Neural cell (in vitro differentiated cells): Measurements from ENCODE around the gene ADGRE2.

Source experiments
- EP300 ChIP-seq: fragments of 450-650 bp; conservative IDR thresholded peaks from 2 replicates; pipeline ENCODE4 v1.6.1; 2014; ENCODE audit warnings: antibody characterized with exemption, mild to moderate bottlenecking, moderate library complexity; ENCODE audit not compliant: poor library complexity, severe bottlenecking
- EZH2 ChIP-seq: fragments of 200-600, 300-800 bp; shearing (Covaris generic), sonication (generic); IDR thresholded peaks from 2 replicates; pipeline ENCODE4 v1.6.1; 2014; ENCODE audit warnings: antibody characterized with exemption, low read length, borderline replicate concordance, mild to moderate bottlenecking; ENCODE audit not compliant: insufficient read depth, poor library complexity, severe bottlenecking
- SMC3 ChIP-seq: fragments of 450-650 bp; conservative IDR thresholded peaks from 2 replicates; pipeline ENCODE4 v1.6.1; 2014; ENCODE audit warnings: antibody characterized with exemption, mild to moderate bottlenecking, moderate library complexity; ENCODE audit not compliant: poor library complexity
- TF ChIP-seq, protein P1 (sequence below): fragments of 450-650 bp; IDR thresholded peaks from 2 replicates; pipeline ENCODE4 v1.5.1; 2014; ENCODE audit warnings: antibody characterized with exemption, mild to moderate bottlenecking, moderate library complexity; ENCODE audit not compliant: poor library complexity, severe bottlenecking

- TF ChIP-seq, protein P1, sequence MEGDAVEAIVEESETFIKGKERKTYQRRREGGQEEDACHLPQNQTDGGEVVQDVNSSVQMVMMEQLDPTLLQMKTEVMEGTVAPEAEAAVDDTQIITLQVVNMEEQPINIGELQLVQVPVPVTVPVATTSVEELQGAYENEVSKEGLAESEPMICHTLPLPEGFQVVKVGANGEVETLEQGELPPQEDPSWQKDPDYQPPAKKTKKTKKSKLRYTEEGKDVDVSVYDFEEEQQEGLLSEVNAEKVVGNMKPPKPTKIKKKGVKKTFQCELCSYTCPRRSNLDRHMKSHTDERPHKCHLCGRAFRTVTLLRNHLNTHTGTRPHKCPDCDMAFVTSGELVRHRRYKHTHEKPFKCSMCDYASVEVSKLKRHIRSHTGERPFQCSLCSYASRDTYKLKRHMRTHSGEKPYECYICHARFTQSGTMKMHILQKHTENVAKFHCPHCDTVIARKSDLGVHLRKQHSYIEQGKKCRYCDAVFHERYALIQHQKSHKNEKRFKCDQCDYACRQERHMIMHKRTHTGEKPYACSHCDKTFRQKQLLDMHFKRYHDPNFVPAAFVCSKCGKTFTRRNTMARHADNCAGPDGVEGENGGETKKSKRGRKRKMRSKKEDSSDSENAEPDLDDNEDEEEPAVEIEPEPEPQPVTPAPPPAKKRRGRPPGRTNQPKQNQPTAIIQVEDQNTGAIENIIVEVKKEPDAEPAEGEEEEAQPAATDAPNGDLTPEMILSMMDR, result no peak
- TF ChIP-seq EZH2 (no peak), SMC3 (no peak), EP300 (no peak)
Measured at GRCh38 chr19:14703833-14704232, 74.5 kb downstream of the ADGRE2 start.
